ENCODE results near the gene KLF6. TPM values are rescaled to one million over a fixed set of nuclear protein-coding genes. Genes with fewer than 3 reads are reported as not detected.

KLF6 gene
- total RNA-seq, 4 donors from 2014 or later, result 23.3 to 84.7 (median 49.8) TPM

GRCh38 chr10:3802526-3803265, 17.7 kb upstream of the KLF6 start:
- no peaks in the 10 kb centered on the region for H3K9me3 ChIP-seq
- no peak for TF ChIP-seq POLR2A (IDR thresholded peaks at IDR 0.05)
- TF ChIP-seq, protein P1, sequence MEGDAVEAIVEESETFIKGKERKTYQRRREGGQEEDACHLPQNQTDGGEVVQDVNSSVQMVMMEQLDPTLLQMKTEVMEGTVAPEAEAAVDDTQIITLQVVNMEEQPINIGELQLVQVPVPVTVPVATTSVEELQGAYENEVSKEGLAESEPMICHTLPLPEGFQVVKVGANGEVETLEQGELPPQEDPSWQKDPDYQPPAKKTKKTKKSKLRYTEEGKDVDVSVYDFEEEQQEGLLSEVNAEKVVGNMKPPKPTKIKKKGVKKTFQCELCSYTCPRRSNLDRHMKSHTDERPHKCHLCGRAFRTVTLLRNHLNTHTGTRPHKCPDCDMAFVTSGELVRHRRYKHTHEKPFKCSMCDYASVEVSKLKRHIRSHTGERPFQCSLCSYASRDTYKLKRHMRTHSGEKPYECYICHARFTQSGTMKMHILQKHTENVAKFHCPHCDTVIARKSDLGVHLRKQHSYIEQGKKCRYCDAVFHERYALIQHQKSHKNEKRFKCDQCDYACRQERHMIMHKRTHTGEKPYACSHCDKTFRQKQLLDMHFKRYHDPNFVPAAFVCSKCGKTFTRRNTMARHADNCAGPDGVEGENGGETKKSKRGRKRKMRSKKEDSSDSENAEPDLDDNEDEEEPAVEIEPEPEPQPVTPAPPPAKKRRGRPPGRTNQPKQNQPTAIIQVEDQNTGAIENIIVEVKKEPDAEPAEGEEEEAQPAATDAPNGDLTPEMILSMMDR (IDR thresholded peaks at IDR 0.05 in 4 of 5, conservative IDR thresholded peaks at IDR 0.05 in 1 of 5), result no peak
- DNase-seq (no peak), ATAC-seq (no peak)
- peak overlapping the region; percentile 85 to 96 (median 90) for H3K27ac ChIP-seq
- in situ Hi-C loops (cut with MboI; ENCODE audit: low sequenced_read_pairs in 4 of 4), result loop anchor here in 2 of 4 donors (10.0 to 25.0 kb wide), 2 partner anchors 860 to 872 kb away; no protein-coding TSS in a partner anchor
- no peaks in the 10 kb centered on the region for H3K27me3 ChIP-seq
- intact Hi-C loops (cut with DNase I; ENCODE audit: low total_unique reads), result loop anchor here (1.0 to 10.0 kb wide), 2 partner anchors 17 to 698 kb away; partner anchors contain the start of gene KLF6
- H3K4me3 ChIP-seq, result peak overlapping the region in 1 of 4 donors; percentile 2
- peaks cover 50% of the 10 kb centered on the region in 2 donors for H3K4me1 ChIP-seq
- no peaks in the 10 kb centered on the region for H3K36me3 ChIP-seq

DNA sequence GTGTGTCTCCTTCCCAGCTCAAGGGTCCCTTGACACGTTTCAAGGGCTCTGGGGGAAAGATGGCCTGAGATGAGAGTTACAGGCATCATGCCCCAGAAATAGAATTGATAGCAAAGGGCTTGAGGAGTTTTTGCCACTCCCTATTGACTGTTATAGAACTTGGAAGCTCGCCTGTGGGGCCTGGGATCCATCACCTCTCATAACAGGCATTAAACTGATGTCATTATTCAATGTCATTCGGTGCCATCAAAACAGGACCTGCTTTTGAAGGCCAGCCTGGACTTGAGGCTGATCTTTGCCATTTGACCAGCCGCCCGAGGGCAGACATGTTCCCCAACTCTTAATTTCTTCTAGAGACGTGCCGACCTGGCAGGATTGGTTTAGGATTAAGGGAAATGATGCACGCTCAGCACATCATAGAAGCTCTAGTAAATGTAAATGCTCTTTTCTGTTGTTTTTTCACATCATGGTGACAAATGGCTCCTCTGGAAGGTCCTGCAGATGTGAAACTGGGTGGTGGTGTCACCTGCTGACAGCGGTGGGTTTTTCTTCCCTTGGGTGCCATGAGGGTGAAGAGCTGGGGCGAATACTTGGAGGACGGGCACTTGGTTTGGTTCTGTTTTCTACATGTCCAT, 16.7 kb upstream of the KLF6 start:
- intact Hi-C loops (cut with DNase I; ENCODE audit: low total_unique reads) (loop anchor here (10.0 kb wide), 1 partner anchor 697 kb away; no protein-coding TSS in a partner anchor), in situ Hi-C loops (cut with MboI; ENCODE audit: low sequenced_read_pairs in 4 of 4) (loop anchor here in 2 of 4 donors (10.0 to 25.0 kb wide), 2 partner anchors 861 to 873 kb away; no protein-coding TSS in a partner anchor)
- no peaks in the 10 kb centered on the region for H3K9me3 ChIP-seq
- no peaks in the 10 kb centered on the region for H3K27me3 ChIP-seq
- no peak for TF ChIP-seq POLR2A (IDR thresholded peaks at IDR 0.05)
- TF ChIP-seq, protein P1 (IDR thresholded peaks at IDR 0.05 in 4 of 5, conservative IDR thresholded peaks at IDR 0.05 in 1 of 5), result no peak
- DNase-seq (no peak), ATAC-seq (no peak)
- H3K36me3 ChIP-seq, result no peaks in the 10 kb centered on the region
- H3K27ac ChIP-seq, result peak overlapping the region; percentile 4 to 96 (median 48)
- H3K4me1 ChIP-seq, result peaks cover 40% of the 10 kb centered on the region in 2 donors
- H3K4me3 ChIP-seq, result no peak overlapping the region

GRCh38 chr10:3800586-3800985, 15.6 kb upstream of the KLF6 start:
- no peaks in the 10 kb centered on the region for H3K9me3 ChIP-seq
- in situ Hi-C loops (cut with MboI; ENCODE audit: low sequenced_read_pairs in 4 of 4), result loop anchor here in 2 of 4 donors (10.0 to 25.0 kb wide), 2 partner anchors 862 to 874 kb away; no protein-coding TSS in a partner anchor
- peak overlapping the region in 2 of 4 donors; percentile 11 to 96 for H3K27ac ChIP-seq
- no peak overlapping the region for H3K4me3 ChIP-seq
- peaks cover 29% of the 10 kb centered on the region in 2 donors for H3K4me1 ChIP-seq
- no peaks in the 10 kb centered on the region for H3K27me3 ChIP-seq
- ATAC-seq, result no peak
- DNase-seq, result no peak
- intact Hi-C loops (cut with DNase I; ENCODE audit: low total_unique reads), result loop anchor here (1.0 to 10.0 kb wide), 2 partner anchors 12 to 696 kb away; no protein-coding TSS in a partner anchor
- TF ChIP-seq, protein P1 (IDR thresholded peaks at IDR 0.05 in 4 of 5, conservative IDR thresholded peaks at IDR 0.05 in 1 of 5), result no peak
- no peak for TF ChIP-seq POLR2A (IDR thresholded peaks at IDR 0.05)
- no peaks in the 10 kb centered on the region for H3K36me3 ChIP-seq

GRCh38 chr10:3797750-3798149, 12.7 kb upstream of the KLF6 start:
- no peaks in the 10 kb centered on the region for H3K9me3 ChIP-seq
- H3K27me3 ChIP-seq, result no peaks in the 10 kb centered on the region
- intact Hi-C loops (cut with DNase I; ENCODE audit: low total_unique reads), result no loop called here
- no peak for TF ChIP-seq POLR2A (IDR thresholded peaks at IDR 0.05)
- TF ChIP-seq, protein P1 (IDR thresholded peaks at IDR 0.05 in 4 of 5, conservative IDR thresholded peaks at IDR 0.05 in 1 of 5), result no peak
- no peaks in the 10 kb centered on the region for H3K36me3 ChIP-seq
- ATAC-seq (no peak), DNase-seq (no peak)
- H3K27ac ChIP-seq, result no peak overlapping the region
- peaks cover under 1% of the 10 kb centered on the region in 2 donors for H3K4me1 ChIP-seq
- H3K4me3 ChIP-seq, result no peak overlapping the region
- in situ Hi-C loops (cut with MboI; ENCODE audit: low sequenced_read_pairs in 4 of 4), result loop anchor here in 2 of 4 donors (25.0 kb wide), 2 partner anchors 335 to 965 kb away; no protein-coding TSS in a partner anchor

All from gastrocnemius medialis (tissue), 4 donors.